ENCODE results near the gene RPL5.

The RPL5 gene

GRCh38 chr1:92874987-92875386 is 43.1 kb downstream of the RPL5 start:
- TF ChIP-seq, protein P1, sequence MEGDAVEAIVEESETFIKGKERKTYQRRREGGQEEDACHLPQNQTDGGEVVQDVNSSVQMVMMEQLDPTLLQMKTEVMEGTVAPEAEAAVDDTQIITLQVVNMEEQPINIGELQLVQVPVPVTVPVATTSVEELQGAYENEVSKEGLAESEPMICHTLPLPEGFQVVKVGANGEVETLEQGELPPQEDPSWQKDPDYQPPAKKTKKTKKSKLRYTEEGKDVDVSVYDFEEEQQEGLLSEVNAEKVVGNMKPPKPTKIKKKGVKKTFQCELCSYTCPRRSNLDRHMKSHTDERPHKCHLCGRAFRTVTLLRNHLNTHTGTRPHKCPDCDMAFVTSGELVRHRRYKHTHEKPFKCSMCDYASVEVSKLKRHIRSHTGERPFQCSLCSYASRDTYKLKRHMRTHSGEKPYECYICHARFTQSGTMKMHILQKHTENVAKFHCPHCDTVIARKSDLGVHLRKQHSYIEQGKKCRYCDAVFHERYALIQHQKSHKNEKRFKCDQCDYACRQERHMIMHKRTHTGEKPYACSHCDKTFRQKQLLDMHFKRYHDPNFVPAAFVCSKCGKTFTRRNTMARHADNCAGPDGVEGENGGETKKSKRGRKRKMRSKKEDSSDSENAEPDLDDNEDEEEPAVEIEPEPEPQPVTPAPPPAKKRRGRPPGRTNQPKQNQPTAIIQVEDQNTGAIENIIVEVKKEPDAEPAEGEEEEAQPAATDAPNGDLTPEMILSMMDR (IDR thresholded peaks at IDR 0.05; ENCODE audit: low read depth, low read length, missing control alignments) = no peak
- no peak overlapping the region for H3K4me3 ChIP-seq (ENCODE audit: low read depth, low read length)

DNA sequence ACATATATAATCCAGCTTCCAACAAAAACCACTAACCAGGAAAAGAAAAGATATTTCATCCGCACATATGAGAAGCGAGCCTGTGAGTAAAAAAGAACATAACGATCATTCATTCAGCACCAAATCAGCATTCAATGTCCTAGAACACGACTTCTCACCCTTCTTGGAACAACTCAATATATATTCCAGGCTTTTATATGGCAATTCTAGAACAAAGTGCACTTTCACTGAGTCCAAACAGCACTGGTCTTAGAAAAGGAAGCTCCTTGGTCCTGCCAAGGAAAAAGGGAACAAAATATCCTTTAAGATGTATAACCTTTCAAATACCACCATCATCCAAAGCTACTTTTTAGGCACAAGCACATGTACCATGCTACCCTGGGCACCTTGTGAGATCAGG is 44.5 kb downstream of the RPL5 start:
- TF ChIP-seq, protein P1 (IDR thresholded peaks at IDR 0.05; ENCODE audit: low read depth, low read length, missing control alignments) = no peak
- DNase-seq (ENCODE audit: low read depth) = no peak
- no peak overlapping the region for H3K4me3 ChIP-seq (ENCODE audit: low read depth, low read length)

More at GRCh38 chr1:92874987-92875386, 43.1 kb downstream of the RPL5 start:
- DNase-seq (ENCODE audit: low read depth) = no peak

GRCh38 chr1:92877081-92877711 is 45.4 kb downstream of the RPL5 start:
- H3K4me3 ChIP-seq (ENCODE audit: low read depth, low read length) = no peak overlapping the region
- DNase-seq (ENCODE audit: low read depth) = no peak
- TF ChIP-seq, protein P1 (IDR thresholded peaks at IDR 0.05; ENCODE audit: low read depth, low read length, missing control alignments) = no peak

GRCh38 chr1:92877792-92878191 is 46.0 kb downstream of the RPL5 start:
- H3K4me3 ChIP-seq (ENCODE audit: low read depth, low read length) = no peak overlapping the region
- no peak for DNase-seq (ENCODE audit: low read depth)
- TF ChIP-seq, protein P1 (IDR thresholded peaks at IDR 0.05; ENCODE audit: low read depth, low read length, missing control alignments) = no peak

GRCh38 chr1:92879316-92879968 is 47.6 kb downstream of the RPL5 start:
- TF ChIP-seq, protein P1 (IDR thresholded peaks at IDR 0.05; ENCODE audit: low read depth, low read length, missing control alignments) = no peak
- no peak overlapping the region for H3K4me3 ChIP-seq (ENCODE audit: low read depth, low read length)
- no peak for DNase-seq (ENCODE audit: low read depth)

DNA sequence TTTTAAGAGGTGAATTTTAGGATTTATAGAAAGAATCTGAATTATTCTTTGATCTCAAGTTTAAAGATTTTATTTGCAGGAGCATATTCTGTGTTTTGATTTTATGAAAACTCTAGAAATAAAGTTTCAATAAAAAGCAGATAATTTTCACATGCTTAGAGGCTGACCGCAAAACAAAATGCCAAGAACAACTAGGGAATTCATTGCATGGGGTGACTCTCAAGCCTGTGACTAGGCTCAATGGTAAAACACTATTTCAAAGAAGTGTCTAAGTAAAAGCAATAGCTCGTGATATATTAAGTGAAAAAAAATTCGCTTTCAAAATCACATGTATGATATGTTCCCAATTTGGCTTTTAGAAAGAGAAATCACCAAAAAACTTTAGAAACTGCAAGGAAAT is 49.6 kb downstream of the RPL5 start:
- no peak for DNase-seq (ENCODE audit: low read depth)
- no peak overlapping the region for H3K4me3 ChIP-seq (ENCODE audit: low read depth, low read length)
- TF ChIP-seq, protein P1 (IDR thresholded peaks at IDR 0.05; ENCODE audit: low read depth, low read length, missing control alignments) = no peak

DNA sequence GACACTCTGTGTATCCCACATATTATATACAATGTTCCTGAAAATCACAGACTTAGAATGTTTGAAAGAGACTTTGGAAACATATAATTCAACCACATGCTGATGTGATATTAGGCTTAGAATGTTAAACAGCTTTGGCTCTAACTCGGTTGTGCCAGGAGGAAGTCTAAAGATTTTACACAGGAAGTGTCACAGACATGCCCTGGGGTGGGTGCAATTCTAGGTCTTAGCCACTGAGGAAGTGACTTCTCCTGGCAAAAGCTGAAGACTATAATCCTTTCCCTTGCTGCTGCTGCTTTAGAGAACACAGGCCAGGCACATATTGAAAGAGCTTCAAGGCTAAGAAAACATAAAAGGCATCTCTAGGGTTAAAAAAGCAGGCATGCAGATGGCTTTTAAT is 51.0 kb downstream of the RPL5 start:
- H3K4me3 ChIP-seq (ENCODE audit: low read depth, low read length) = no peak overlapping the region
- TF ChIP-seq, protein P1 (IDR thresholded peaks at IDR 0.05; ENCODE audit: low read depth, low read length, missing control alignments) = no peak
- no peak for DNase-seq (ENCODE audit: low read depth)
